HL-60 (cell line): ENCODE measurements around the gene SEMA6B.

Experiments used
- GABPA ChIP-seq: IDR thresholded peaks from 2 replicates; pipeline ENCODE4 v1.6.1; 2012; ENCODE audit warnings: low read depth
- POLR2AphosphoS5 ChIP-seq: IDR thresholded peaks from 2 replicates; pipeline ENCODE4 v1.6.1; 2012; ENCODE audit warnings: low read depth
- SPI1 ChIP-seq: IDR thresholded peaks from 2 replicates; pipeline ENCODE4 v1.6.1; 2012; ENCODE audit warnings: low read depth, mild to moderate bottlenecking, borderline replicate concordance
- TF ChIP-seq, protein P1 (sequence below): IDR thresholded peaks from one replicate; pipeline ENCODE4 v1.5.1; 2011; ENCODE audit warnings: low read length, control low read depth, inconsistent platforms; ENCODE audit not compliant: insufficient read depth
- TF ChIP-seq, protein P2 (sequence below): IDR thresholded peaks from 2 replicates; pipeline ENCODE4 v1.6.1; 2012; ENCODE audit warnings: low read depth; ENCODE audit not compliant: insufficient replicate concordance

DNA sequence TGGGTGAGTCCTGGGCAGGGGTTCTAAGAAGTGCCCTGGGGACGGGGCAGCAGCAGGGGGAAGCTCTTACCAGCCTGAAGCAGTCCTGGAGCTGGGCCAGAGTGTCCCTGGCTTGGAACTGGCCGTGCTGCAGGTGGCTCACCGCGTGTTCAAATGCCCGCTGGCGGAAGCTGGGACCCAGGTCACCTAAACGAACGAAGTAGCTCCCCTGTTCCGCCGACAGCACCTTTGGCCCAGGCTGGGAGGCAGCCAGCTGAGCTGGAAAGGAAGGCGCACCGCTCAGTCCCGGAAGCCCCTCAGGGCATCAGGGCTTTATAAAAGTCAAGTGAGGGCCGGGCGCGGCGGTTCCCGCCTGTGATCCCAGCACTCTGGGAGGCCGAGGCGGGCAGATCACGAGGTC, 50.8 kb downstream of the SEMA6B start:
- TF ChIP-seq, protein P1, sequence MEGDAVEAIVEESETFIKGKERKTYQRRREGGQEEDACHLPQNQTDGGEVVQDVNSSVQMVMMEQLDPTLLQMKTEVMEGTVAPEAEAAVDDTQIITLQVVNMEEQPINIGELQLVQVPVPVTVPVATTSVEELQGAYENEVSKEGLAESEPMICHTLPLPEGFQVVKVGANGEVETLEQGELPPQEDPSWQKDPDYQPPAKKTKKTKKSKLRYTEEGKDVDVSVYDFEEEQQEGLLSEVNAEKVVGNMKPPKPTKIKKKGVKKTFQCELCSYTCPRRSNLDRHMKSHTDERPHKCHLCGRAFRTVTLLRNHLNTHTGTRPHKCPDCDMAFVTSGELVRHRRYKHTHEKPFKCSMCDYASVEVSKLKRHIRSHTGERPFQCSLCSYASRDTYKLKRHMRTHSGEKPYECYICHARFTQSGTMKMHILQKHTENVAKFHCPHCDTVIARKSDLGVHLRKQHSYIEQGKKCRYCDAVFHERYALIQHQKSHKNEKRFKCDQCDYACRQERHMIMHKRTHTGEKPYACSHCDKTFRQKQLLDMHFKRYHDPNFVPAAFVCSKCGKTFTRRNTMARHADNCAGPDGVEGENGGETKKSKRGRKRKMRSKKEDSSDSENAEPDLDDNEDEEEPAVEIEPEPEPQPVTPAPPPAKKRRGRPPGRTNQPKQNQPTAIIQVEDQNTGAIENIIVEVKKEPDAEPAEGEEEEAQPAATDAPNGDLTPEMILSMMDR, result no peak
- TF ChIP-seq SPI1 (no peak), POLR2AphosphoS5 (no peak), GABPA (no peak)
- TF ChIP-seq, protein P2, sequence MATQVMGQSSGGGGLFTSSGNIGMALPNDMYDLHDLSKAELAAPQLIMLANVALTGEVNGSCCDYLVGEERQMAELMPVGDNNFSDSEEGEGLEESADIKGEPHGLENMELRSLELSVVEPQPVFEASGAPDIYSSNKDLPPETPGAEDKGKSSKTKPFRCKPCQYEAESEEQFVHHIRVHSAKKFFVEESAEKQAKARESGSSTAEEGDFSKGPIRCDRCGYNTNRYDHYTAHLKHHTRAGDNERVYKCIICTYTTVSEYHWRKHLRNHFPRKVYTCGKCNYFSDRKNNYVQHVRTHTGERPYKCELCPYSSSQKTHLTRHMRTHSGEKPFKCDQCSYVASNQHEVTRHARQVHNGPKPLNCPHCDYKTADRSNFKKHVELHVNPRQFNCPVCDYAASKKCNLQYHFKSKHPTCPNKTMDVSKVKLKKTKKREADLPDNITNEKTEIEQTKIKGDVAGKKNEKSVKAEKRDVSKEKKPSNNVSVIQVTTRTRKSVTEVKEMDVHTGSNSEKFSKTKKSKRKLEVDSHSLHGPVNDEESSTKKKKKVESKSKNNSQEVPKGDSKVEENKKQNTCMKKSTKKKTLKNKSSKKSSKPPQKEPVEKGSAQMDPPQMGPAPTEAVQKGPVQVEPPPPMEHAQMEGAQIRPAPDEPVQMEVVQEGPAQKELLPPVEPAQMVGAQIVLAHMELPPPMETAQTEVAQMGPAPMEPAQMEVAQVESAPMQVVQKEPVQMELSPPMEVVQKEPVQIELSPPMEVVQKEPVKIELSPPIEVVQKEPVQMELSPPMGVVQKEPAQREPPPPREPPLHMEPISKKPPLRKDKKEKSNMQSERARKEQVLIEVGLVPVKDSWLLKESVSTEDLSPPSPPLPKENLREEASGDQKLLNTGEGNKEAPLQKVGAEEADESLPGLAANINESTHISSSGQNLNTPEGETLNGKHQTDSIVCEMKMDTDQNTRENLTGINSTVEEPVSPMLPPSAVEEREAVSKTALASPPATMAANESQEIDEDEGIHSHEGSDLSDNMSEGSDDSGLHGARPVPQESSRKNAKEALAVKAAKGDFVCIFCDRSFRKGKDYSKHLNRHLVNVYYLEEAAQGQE, result no peak
